ENCODE measurements around the gene UBE2K. TPM values are rescaled to one million over a fixed set of nuclear protein-coding genes. Genes with fewer than 3 reads are reported as not detected.
"Not testable (repeated sequence)": the region's sequence is repeated elsewhere in the genome, so short reads cannot be mapped to it uniquely, and the experiment has no call there.

Gene UBE2K
- total RNA-seq, 3 donors from 2014 or later, result 94.3 to 95.7 (median 95.2) TPM

GRCh38 chr4:39730072-39730471 lies 32.1 kb downstream of the UBE2K start:
- ATAC-seq, result no peak
- no peaks in the 10 kb centered on the region for H3K9me3 Mint-ChIP-seq
- no peak for DNase-seq
- H3K27me3 Mint-ChIP-seq (ENCODE audit: low read depth), result no peaks in the 10 kb centered on the region
- H3K4me1 Mint-ChIP-seq (ENCODE audit: low read depth), result peaks cover 25% of the 10 kb centered on the region
- no peak overlapping the region for H3K4me3 Mint-ChIP-seq
- H3K36me3 Mint-ChIP-seq (ENCODE audit: insufficient read depth), result peaks cover 11% of the 10 kb centered on the region

- Mint-ChIP-seq H3K4me3 (no peak overlapping the region), H3K36me3 (ENCODE audit: insufficient read depth) (peaks cover 13% of the 10 kb centered on the region), H3K27me3 (ENCODE audit: low read depth) (no peaks in the 10 kb centered on the region), H3K9me3 (no peaks in the 10 kb centered on the region), H3K4me1 (ENCODE audit: low read depth) (peaks cover 14% of the 10 kb centered on the region)
- DNase-seq, result no peak
- ATAC-seq, result no peak
Measured at GRCh38 chr4:39731908-39732307, 34.0 kb downstream of the UBE2K start.

- peaks cover 14% of the 10 kb centered on the region for H3K36me3 Mint-ChIP-seq (ENCODE audit: insufficient read depth)
- H3K4me1 Mint-ChIP-seq (ENCODE audit: low read depth), result peaks cover 12% of the 10 kb centered on the region
- no peak for DNase-seq
- H3K9me3 Mint-ChIP-seq, result no peaks in the 10 kb centered on the region
- no peak for ATAC-seq
- no peak overlapping the region for H3K4me3 Mint-ChIP-seq
- H3K27me3 Mint-ChIP-seq (ENCODE audit: low read depth), result no peaks in the 10 kb centered on the region
Measured at GRCh38 chr4:39732728-39733127, 34.8 kb downstream of the UBE2K start.

DNA sequence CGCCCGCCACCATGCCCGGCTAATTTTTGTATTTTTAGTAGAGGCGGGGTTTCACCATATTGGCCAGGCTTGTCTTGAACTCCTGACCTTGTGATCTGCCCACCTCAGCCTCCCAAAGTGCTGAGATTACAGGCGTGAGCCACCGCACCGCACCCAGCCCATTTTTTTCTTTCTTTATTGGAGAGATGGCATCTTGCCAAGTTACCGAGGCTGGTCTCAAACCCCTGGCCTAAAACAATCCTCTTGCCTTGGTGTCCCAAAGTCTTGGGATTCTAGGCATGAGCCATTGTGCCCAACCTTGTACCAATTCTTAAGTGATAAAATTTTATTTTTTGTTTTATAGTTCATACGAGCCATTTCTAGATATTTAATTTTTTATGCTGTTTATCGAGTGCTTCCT lies 41.7 kb downstream of the UBE2K start:
- H3K9me3 Mint-ChIP-seq; DNase-seq; H3K36me3 Mint-ChIP-seq (ENCODE audit: insufficient read depth); H3K4me3 Mint-ChIP-seq; ATAC-seq; H3K4me1 Mint-ChIP-seq (ENCODE audit: low read depth); H3K27me3 Mint-ChIP-seq (ENCODE audit: low read depth): not testable (repeated sequence)

GRCh38 chr4:39741401-39741800 lies 43.5 kb downstream of the UBE2K start:
- Mint-ChIP-seq H3K36me3 (ENCODE audit: insufficient read depth) (peaks cover 8% of the 10 kb centered on the region), H3K9me3 (no peaks in the 10 kb centered on the region), H3K27me3 (ENCODE audit: low read depth) (no peaks in the 10 kb centered on the region), H3K4me3 (no peak overlapping the region), H3K4me1 (ENCODE audit: low read depth) (peaks cover 8% of the 10 kb centered on the region)
- DNase-seq (no peak), ATAC-seq (no peak)

- ATAC-seq, result no peak
- Mint-ChIP-seq H3K4me1 (ENCODE audit: low read depth) (peaks cover 16% of the 10 kb centered on the region), H3K9me3 (no peaks in the 10 kb centered on the region), H3K4me3 (no peak overlapping the region), H3K36me3 (ENCODE audit: insufficient read depth) (peaks cover 20% of the 10 kb centered on the region), H3K27me3 (ENCODE audit: low read depth) (no peaks in the 10 kb centered on the region)
- DNase-seq, result no peak
Measured at GRCh38 chr4:39745920-39746319, 48.0 kb downstream of the UBE2K start.

DNA sequence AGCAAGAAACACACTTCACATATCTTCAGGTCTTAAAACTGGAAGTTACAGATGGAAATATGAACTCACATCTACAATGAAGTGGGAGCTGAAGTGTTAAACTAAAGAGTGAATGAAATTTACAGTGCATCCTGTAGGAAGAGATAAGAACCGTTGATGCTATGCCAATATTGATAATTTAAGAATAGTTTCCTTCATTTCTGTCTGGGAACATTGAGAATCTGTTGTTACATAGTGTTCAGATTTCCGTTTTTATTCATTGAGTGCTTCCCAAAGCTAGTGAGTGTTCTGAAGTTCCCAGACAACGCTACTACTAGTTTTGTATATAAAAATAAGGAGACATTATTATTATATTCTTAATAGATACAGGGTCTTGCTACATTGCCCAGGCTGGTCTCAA lies 52.3 kb downstream of the UBE2K start:
- peaks cover 31% of the 10 kb centered on the region for H3K36me3 Mint-ChIP-seq (ENCODE audit: insufficient read depth)
- no peaks in the 10 kb centered on the region for H3K9me3 Mint-ChIP-seq
- ATAC-seq (no peak), DNase-seq (no peak)
- no peak overlapping the region for H3K4me3 Mint-ChIP-seq
- no peaks in the 10 kb centered on the region for H3K27me3 Mint-ChIP-seq (ENCODE audit: low read depth)
- peaks cover 27% of the 10 kb centered on the region for H3K4me1 Mint-ChIP-seq (ENCODE audit: low read depth)

- H3K36me3 Mint-ChIP-seq (ENCODE audit: insufficient read depth), result peaks cover 28% of the 10 kb centered on the region
- no peaks in the 10 kb centered on the region for H3K9me3 Mint-ChIP-seq
- DNase-seq (no peak), ATAC-seq (no peak)
- H3K4me3 Mint-ChIP-seq, result no peak overlapping the region
- H3K27me3 Mint-ChIP-seq (ENCODE audit: low read depth), result no peaks in the 10 kb centered on the region
- H3K4me1 Mint-ChIP-seq (ENCODE audit: low read depth), result peaks cover 12% of the 10 kb centered on the region
Measured at GRCh38 chr4:39754309-39754708, 56.4 kb downstream of the UBE2K start.

GRCh38 chr4:39756159-39756558 lies 58.2 kb downstream of the UBE2K start:
- Mint-ChIP-seq H3K4me3 (no peak overlapping the region), H3K9me3 (no peaks in the 10 kb centered on the region)
- no peak for ATAC-seq

GRCh38 chr4:39758176-39758575 lies 60.2 kb downstream of the UBE2K start:
- peaks cover 31% of the 10 kb centered on the region for H3K36me3 Mint-ChIP-seq (ENCODE audit: insufficient read depth)
- no peaks in the 10 kb centered on the region for H3K27me3 Mint-ChIP-seq (ENCODE audit: low read depth)
- DNase-seq (no peak), ATAC-seq (no peak)
- peaks cover 10% of the 10 kb centered on the region for H3K4me1 Mint-ChIP-seq (ENCODE audit: low read depth)
- no peak overlapping the region for H3K4me3 Mint-ChIP-seq
- H3K9me3 Mint-ChIP-seq, result no peaks in the 10 kb centered on the region

More at GRCh38 chr4:39756159-39756558, 58.2 kb downstream of the UBE2K start:
- peaks cover 12% of the 10 kb centered on the region for H3K4me1 Mint-ChIP-seq (ENCODE audit: low read depth)
- DNase-seq, result no peak
- H3K36me3 Mint-ChIP-seq (ENCODE audit: insufficient read depth), result peaks cover 28% of the 10 kb centered on the region
- no peaks in the 10 kb centered on the region for H3K27me3 Mint-ChIP-seq (ENCODE audit: low read depth)

DNA sequence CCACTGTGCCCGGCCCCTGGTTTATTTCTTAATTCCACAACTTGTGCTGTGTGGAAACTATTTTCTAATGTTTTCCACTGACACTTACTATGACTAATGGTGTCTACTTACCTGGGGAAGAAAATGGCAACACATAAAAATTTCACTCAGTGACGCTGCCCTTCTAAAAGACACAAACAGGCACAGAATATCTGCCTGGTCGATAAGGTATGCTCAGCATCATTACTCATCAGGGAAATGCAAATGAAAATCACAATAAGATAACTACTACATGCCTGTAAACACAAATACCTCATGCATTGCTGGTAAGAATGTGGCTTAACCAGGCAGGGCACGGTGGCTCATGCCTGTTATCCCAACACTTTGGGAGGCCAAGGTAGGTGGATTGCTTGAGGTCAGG lies 61.6 kb downstream of the UBE2K start:
- peaks cover 2% of the 10 kb centered on the region for H3K4me1 Mint-ChIP-seq (ENCODE audit: low read depth)

GRCh38 chr4:39761005-39761667 lies 63.2 kb downstream of the UBE2K start:
- no peak for ATAC-seq
- H3K36me3 Mint-ChIP-seq (ENCODE audit: insufficient read depth), result peaks cover 18% of the 10 kb centered on the region
- DNase-seq, result no peak
- H3K27me3 Mint-ChIP-seq (ENCODE audit: low read depth), result no peaks in the 10 kb centered on the region
- no peaks in the 10 kb centered on the region for H3K9me3 Mint-ChIP-seq
- H3K4me3 Mint-ChIP-seq, result no peak overlapping the region
- no peaks in the 10 kb centered on the region for H3K4me1 Mint-ChIP-seq (ENCODE audit: low read depth)

More for the DNA sequence above, 61.6 kb downstream of the UBE2K start:
- no peak for ATAC-seq
- H3K9me3 Mint-ChIP-seq, result no peaks in the 10 kb centered on the region
- H3K27me3 Mint-ChIP-seq (ENCODE audit: low read depth), result no peaks in the 10 kb centered on the region
- DNase-seq, result no peak
- H3K36me3 Mint-ChIP-seq (ENCODE audit: insufficient read depth), result peaks cover 28% of the 10 kb centered on the region
- no peak overlapping the region for H3K4me3 Mint-ChIP-seq

- DNase-seq (no peak), ATAC-seq (no peak)
- Mint-ChIP-seq H3K4me3 (no peak overlapping the region), H3K4me1 (ENCODE audit: low read depth) (no peaks in the 10 kb centered on the region), H3K36me3 (ENCODE audit: insufficient read depth) (peaks cover 20% of the 10 kb centered on the region), H3K9me3 (no peaks in the 10 kb centered on the region), H3K27me3 (ENCODE audit: low read depth) (no peaks in the 10 kb centered on the region)
Measured at GRCh38 chr4:39763714-39764572, 66.0 kb downstream of the UBE2K start.

GRCh38 chr4:39770005-39770404 lies 72.1 kb downstream of the UBE2K start:
- Mint-ChIP-seq H3K9me3 (no peaks in the 10 kb centered on the region), H3K27me3 (ENCODE audit: low read depth) (no peaks in the 10 kb centered on the region), H3K36me3 (ENCODE audit: insufficient read depth) (peaks cover 19% of the 10 kb centered on the region), H3K4me3 (no peak overlapping the region), H3K4me1 (ENCODE audit: low read depth) (no peaks in the 10 kb centered on the region)
- ATAC-seq (no peak), DNase-seq (no peak)

DNA sequence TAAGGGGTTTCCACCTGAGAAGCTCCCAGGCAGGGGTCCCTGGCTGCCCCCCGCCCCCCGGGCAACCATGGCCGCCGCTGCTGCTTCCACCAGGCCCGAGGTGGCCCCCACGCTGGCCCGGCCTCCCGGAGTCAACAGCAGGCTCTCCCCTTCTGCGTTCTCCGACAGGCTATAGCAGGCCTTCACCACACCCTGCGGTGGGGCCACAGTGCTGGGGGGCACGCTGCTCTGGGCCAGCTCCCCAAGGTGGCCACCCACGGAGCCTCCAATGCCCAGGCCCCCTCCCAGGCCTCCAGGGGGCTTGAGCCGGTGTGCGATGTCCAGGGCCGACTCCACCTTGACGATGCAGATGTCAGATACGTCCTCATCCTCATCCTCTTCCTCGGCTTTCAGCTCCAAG lies 72.5 kb downstream of the UBE2K start:
- H3K27me3 Mint-ChIP-seq (ENCODE audit: low read depth), result no peaks in the 10 kb centered on the region
- H3K36me3 Mint-ChIP-seq (ENCODE audit: insufficient read depth), result peaks cover 23% of the 10 kb centered on the region
- no peak for DNase-seq
- H3K9me3 Mint-ChIP-seq, result no peaks in the 10 kb centered on the region
- no peak overlapping the region for H3K4me3 Mint-ChIP-seq
- no peak for ATAC-seq
- no peaks in the 10 kb centered on the region for H3K4me1 Mint-ChIP-seq (ENCODE audit: low read depth)

All from activated T-cell treated with anti-CD3 and anti-CD28 coated beads, Interleukin-2, amount 50 U/mL, for 4 hours (primary cell).